ENCODE measurements around the gene NECTIN1. TPM values are rescaled to one million over a fixed set of nuclear protein-coding genes. Genes with fewer than 3 reads are reported as not detected.

Gene NECTIN1
- total RNA-seq, 1 donor from 2014 or later = 45.3 TPM

DNA sequence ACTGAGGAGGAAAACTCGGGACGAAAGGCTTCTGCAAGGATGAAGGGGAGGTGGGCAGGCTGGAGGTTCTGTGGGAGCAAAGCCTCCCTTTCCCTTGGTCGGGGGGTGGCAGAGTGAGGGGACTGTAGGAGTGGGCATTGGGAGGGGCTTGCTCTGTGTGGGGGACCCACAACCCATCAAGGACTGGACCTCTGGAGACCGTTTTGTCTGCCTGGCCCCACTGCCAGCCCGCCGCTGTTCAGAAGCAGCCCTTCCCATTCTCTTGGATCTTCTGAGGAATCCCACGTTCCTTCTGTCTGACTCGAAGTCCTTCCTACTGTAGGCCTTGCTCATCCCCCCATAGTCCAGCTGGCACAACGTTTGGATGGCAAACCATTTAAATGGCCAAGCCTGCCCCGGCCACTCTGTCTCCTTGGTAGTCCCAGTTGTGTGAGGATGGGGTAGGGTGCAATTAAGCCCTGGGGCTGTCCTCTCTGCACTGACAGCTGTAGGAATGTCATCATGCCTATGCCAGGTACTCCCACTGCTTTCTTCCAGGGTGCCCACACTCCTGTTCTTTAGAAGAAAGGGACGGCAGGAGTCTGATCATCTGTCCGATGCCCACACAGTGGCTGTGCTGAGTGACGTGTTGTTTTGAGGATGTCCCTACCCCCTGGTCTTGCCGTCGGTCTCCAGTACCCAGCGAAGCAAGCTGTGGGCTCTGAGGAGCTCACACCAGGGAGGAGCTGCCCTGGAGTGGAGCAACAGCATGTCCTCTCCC is 17.0 kb upstream of the NECTIN1 start:
- TF ChIP-seq, protein P1, sequence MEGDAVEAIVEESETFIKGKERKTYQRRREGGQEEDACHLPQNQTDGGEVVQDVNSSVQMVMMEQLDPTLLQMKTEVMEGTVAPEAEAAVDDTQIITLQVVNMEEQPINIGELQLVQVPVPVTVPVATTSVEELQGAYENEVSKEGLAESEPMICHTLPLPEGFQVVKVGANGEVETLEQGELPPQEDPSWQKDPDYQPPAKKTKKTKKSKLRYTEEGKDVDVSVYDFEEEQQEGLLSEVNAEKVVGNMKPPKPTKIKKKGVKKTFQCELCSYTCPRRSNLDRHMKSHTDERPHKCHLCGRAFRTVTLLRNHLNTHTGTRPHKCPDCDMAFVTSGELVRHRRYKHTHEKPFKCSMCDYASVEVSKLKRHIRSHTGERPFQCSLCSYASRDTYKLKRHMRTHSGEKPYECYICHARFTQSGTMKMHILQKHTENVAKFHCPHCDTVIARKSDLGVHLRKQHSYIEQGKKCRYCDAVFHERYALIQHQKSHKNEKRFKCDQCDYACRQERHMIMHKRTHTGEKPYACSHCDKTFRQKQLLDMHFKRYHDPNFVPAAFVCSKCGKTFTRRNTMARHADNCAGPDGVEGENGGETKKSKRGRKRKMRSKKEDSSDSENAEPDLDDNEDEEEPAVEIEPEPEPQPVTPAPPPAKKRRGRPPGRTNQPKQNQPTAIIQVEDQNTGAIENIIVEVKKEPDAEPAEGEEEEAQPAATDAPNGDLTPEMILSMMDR (IDR thresholded peaks at IDR 0.05; ENCODE audit: unreplicated experiment) = no peak
- H3K9me3 Mint-ChIP-seq = no peaks in the 10 kb centered on the region
- peaks cover 13% of the 10 kb centered on the region for H3K4me1 Mint-ChIP-seq
- no peak overlapping the region for H3K4me3 Mint-ChIP-seq
- H3K27ac Mint-ChIP-seq = no peak overlapping the region
- peaks cover 15% of the 10 kb centered on the region for H3K27me3 Mint-ChIP-seq (ENCODE audit: low read depth)
- DNase-seq (ENCODE audit: low spot score in 2 of 2, unreplicated experiment in 2 of 2) = no peak
- H3K36me3 Mint-ChIP-seq = no peaks in the 10 kb centered on the region

DNA sequence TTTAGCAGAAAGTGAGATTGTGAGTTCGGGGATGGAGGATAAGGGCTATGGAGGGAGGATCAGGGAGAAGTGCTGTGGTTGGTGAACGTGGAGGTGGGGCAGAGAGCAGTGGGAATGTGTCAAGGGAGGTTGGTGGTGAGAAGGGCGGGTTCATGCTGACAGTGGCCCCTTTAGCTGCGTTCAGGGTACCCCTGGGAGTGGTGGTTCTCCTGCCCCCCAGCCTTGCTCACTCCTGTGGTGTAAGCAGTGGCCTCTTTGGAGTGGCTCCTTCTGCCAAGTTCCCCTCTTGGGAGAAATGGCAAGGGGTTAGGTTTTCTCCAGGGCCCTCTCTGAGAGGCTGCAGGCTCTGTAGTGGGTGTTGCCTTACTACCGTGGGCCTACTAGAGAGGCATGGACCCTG is 16.1 kb upstream of the NECTIN1 start:
- no peak for DNase-seq (ENCODE audit: low spot score in 2 of 2, unreplicated experiment in 2 of 2)
- Mint-ChIP-seq H3K4me1 (peaks cover 18% of the 10 kb centered on the region), H3K27me3 (ENCODE audit: low read depth) (peaks cover 17% of the 10 kb centered on the region), H3K36me3 (no peaks in the 10 kb centered on the region), H3K9me3 (no peaks in the 10 kb centered on the region), H3K27ac (no peak overlapping the region), H3K4me3 (no peak overlapping the region)
- TF ChIP-seq, protein P1 (IDR thresholded peaks at IDR 0.05; ENCODE audit: unreplicated experiment) = no peak

DNA sequence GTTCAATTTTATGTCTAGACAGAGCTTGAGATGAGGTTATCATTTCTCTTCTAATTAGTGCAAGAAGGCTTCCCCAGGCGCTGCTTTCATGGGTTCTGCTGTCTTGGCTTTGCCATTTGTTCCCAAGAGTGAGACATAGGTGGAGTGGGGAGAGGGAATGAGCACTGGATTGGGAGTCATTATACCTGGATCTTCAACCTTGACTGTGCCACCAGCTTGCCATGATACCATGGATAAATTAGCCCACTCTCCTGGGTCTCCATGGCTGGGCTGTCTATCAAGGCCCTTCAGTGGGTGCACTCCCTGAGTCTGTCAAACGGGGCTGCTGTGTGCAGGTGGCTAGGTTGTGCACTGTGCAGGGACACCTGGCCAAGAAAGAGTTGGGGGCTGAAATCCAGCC is 15.6 kb upstream of the NECTIN1 start:
- H3K4me1 Mint-ChIP-seq = peaks cover 22% of the 10 kb centered on the region
- H3K4me3 Mint-ChIP-seq = no peak overlapping the region
- H3K27me3 Mint-ChIP-seq (ENCODE audit: low read depth) = peaks cover 17% of the 10 kb centered on the region
- H3K27ac Mint-ChIP-seq = no peak overlapping the region
- no peak for DNase-seq (ENCODE audit: low spot score in 2 of 2, unreplicated experiment in 2 of 2)
- TF ChIP-seq, protein P1 (IDR thresholded peaks at IDR 0.05; ENCODE audit: unreplicated experiment) = no peak
- no peaks in the 10 kb centered on the region for H3K36me3 Mint-ChIP-seq
- no peaks in the 10 kb centered on the region for H3K9me3 Mint-ChIP-seq

DNA sequence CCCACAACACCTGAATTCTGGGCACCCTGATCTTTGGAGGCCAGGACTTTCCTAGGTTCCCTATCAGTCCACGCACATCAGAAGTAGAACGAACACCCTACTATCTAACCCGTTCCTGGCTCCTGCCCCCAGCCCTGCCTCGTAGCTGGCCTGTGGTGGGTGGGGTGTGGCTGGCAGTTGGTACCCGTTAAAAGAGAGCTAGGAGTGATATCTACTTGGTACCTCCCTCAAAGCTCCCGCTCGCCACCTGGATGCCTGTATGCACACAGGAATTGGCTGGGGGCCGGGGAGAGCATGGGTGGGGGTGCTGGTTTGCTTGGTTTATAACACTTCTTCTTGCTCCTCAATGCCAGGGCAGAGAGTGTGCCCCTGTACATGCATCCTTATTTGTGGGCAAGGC is 14.0 kb upstream of the NECTIN1 start:
- peaks cover 34% of the 10 kb centered on the region for H3K4me1 Mint-ChIP-seq
- DNase-seq (ENCODE audit: low spot score in 2 of 2, unreplicated experiment in 2 of 2) = no peak
- TF ChIP-seq, protein P1 (IDR thresholded peaks at IDR 0.05; ENCODE audit: unreplicated experiment) = no peak
- peak overlapping the region; percentile 68 for H3K4me3 Mint-ChIP-seq
- H3K9me3 Mint-ChIP-seq = no peaks in the 10 kb centered on the region
- peaks cover 17% of the 10 kb centered on the region for H3K27me3 Mint-ChIP-seq (ENCODE audit: low read depth)
- H3K27ac Mint-ChIP-seq = no peak overlapping the region
- no peaks in the 10 kb centered on the region for H3K36me3 Mint-ChIP-seq

DNA sequence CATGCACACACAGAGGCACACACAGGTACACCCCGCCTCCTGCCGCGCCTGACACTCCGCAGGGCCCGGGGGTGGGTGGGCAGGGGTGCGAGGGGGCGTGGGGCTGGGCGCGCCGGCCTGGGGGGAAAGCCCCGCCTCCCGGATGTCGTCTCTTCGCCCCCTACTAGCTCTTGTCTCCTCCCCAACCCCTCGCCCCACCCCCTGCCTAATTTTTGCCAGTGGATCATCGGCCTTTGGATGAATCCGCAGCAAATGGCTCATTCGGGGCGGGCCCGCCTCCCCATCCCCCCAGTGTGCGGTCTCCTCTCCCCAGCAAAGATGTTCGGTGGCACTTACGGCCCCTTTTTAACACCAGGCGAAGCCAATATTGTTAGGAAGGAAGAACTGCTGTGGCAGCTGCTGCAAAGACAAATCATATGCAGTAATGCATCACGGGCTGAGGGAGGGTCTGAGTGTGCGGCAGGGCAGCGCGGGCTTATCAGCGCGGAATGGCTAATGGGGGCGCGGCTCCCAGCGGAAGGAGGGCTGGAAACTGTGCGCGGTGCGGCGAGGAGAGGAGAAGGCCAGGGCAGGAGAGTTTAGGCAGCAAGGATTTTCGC is 13.4 kb upstream of the NECTIN1 start:
- peaks cover 19% of the 10 kb centered on the region for H3K27me3 Mint-ChIP-seq (ENCODE audit: low read depth)
- peaks cover 34% of the 10 kb centered on the region for H3K4me1 Mint-ChIP-seq
- peak in 1 of 2 experiments; percentile 72 for DNase-seq (ENCODE audit: low spot score in 2 of 2, unreplicated experiment in 2 of 2)
- H3K27ac Mint-ChIP-seq = no peak overlapping the region
- no peaks in the 10 kb centered on the region for H3K36me3 Mint-ChIP-seq
- H3K4me3 Mint-ChIP-seq = peak overlapping the region; percentile 68
- H3K9me3 Mint-ChIP-seq = no peaks in the 10 kb centered on the region
- TF ChIP-seq, protein P1 (IDR thresholded peaks at IDR 0.05; ENCODE audit: unreplicated experiment) = no peak
